Chondrocyte (in vitro differentiated cells): Measurements from ENCODE around the gene TCF4. TPM values are rescaled to one million over a fixed set of nuclear protein-coding genes. Genes with fewer than 3 reads are reported as not detected.

Experiments used
- DNase-seq: peaks from one replicate; pipeline ENCODE4 v3.0.0; 2021; ENCODE audit warnings: mixed read lengths, low spot score
- H3K27ac Mint-ChIP-seq: one replicate; pipeline ENCODE4 v1.8.0; 2021; ENCODE audit warnings: mild to moderate bottlenecking, moderate library complexity, mixed read lengths; ENCODE audit not compliant: unreplicated experiment
- H3K27me3 Mint-ChIP-seq: 2 replicates; pipeline ENCODE4 v1.8.0; 2021; ENCODE audit warnings: low read depth, mixed read lengths
- H3K36me3 Mint-ChIP-seq: 2 replicates; pipeline ENCODE4 v1.8.0; 2021; ENCODE audit warnings: low read depth, mixed read lengths
- H3K4me1 Mint-ChIP-seq: 2 replicates; pipeline ENCODE4 v1.8.0; 2021; ENCODE audit warnings: low read depth, mild to moderate bottlenecking, mixed read lengths
- H3K4me3 Mint-ChIP-seq: one replicate; pipeline ENCODE4 v1.8.0; 2021; ENCODE audit warnings: mild to moderate bottlenecking, moderate library complexity, mixed read lengths; ENCODE audit not compliant: unreplicated experiment
- H3K9me3 Mint-ChIP-seq: 2 replicates; pipeline ENCODE4 v1.8.0; 2021; ENCODE audit warnings: low read depth, mixed read lengths
- microRNA-seq: library from miRNA; unstranded; fragments of <30 nt; microRNA quantifications from one replicate; pipeline ENCODE4 v1.2.0, GENCODE V29; 2020; ENCODE audit warnings: borderline number of aligned reads
- total RNA-seq: library from RNA; stranded (reverse); gene quantifications from 3 replicates; pipeline ENCODE4 v1.2.1, GENCODE V29; 2021
- TF ChIP-seq, protein P1 (sequence below): fragments of 200-600 bp; sonication (generic); IDR thresholded peaks from 2 replicates; pipeline ENCODE4 v1.5.0; 2021; ENCODE audit warnings: antibody characterized with exemption, mild to moderate bottlenecking, moderate library complexity

Gene TCF4
- total RNA-seq, 1 donor from 2014 or later = 36.8 TPM

DNA sequence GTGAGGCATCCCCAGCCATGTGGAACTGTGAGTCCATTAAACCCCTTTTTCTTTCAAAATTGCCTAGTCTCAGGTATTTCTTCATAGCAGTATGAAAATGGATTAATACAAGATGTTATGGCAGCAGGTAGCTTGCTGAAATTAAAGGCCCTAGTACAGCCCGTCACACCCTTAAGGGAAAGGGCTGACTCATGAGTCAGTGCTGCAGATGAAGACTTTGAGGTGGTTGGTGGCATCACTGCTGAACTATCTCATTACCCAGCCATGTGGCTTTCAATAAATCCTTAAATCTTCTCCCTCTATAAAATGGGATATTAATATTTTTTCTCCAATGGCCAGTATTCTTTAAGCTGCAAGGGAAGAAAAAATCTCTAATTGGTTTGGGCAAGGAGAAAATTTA is 402.6 kb downstream of the TCF4 start:
- Mint-ChIP-seq H3K36me3 (no peaks in the 10 kb centered on the region), H3K4me3 (no peak overlapping the region), H3K27ac (no peak overlapping the region), H3K9me3 (no peaks in the 10 kb centered on the region), H3K4me1 (no peaks in the 10 kb centered on the region), H3K27me3 (no peaks in the 10 kb centered on the region)
- no peak for DNase-seq
- TF ChIP-seq, protein P1, sequence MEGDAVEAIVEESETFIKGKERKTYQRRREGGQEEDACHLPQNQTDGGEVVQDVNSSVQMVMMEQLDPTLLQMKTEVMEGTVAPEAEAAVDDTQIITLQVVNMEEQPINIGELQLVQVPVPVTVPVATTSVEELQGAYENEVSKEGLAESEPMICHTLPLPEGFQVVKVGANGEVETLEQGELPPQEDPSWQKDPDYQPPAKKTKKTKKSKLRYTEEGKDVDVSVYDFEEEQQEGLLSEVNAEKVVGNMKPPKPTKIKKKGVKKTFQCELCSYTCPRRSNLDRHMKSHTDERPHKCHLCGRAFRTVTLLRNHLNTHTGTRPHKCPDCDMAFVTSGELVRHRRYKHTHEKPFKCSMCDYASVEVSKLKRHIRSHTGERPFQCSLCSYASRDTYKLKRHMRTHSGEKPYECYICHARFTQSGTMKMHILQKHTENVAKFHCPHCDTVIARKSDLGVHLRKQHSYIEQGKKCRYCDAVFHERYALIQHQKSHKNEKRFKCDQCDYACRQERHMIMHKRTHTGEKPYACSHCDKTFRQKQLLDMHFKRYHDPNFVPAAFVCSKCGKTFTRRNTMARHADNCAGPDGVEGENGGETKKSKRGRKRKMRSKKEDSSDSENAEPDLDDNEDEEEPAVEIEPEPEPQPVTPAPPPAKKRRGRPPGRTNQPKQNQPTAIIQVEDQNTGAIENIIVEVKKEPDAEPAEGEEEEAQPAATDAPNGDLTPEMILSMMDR = no peak

DNA sequence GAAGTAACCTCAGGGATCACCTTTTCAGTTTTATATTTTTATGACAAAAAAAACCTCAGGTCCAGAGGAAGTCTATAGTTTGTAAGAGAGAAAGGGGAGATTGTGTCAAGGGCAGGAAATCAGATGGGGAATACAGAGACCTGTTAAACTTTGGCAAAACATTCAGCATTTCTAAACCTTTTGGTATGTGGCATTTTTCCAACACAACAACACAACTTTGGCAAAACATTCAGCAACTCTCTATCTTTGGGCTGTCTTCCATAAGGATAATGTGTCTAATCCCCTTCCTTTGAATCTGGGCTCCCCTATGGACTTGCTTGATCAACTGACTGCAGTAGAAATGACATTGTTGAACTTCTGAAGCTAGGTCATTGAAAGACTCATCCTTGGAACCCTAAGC is 408.2 kb downstream of the TCF4 start:
- Mint-ChIP-seq H3K4me3 (no peak overlapping the region), H3K9me3 (peaks cover 11% of the 10 kb centered on the region), H3K27ac (no peak overlapping the region), H3K4me1 (no peaks in the 10 kb centered on the region), H3K36me3 (peaks cover 3% of the 10 kb centered on the region), H3K27me3 (no peaks in the 10 kb centered on the region)
- TF ChIP-seq, protein P1 = no peak
- no peak for DNase-seq

DNA sequence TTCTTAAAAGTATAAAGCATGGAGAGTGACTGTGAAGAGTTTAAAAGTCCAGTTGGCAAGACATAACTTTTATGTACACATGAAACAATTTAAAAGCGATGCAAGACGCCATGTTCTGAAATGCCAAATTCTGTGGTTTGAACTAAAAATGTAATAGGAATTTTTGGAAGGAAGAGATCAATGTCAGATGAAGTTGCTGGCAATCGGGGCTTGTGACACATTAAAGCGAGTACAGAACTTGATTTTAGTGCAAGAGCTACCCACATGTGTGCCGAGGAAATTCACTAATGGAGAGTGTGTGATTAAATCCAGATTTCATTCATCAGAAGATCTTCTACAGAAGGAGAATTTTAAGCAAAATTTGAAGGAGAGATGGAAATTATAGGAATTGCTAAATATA is 408.6 kb downstream of the TCF4 start:
- Mint-ChIP-seq H3K27ac (no peak overlapping the region), H3K4me3 (no peak overlapping the region), H3K27me3 (no peaks in the 10 kb centered on the region), H3K4me1 (no peaks in the 10 kb centered on the region), H3K36me3 (peaks cover 3% of the 10 kb centered on the region), H3K9me3 (peaks cover 11% of the 10 kb centered on the region)
- TF ChIP-seq, protein P1 = no peak
- no peak for DNase-seq

DNA sequence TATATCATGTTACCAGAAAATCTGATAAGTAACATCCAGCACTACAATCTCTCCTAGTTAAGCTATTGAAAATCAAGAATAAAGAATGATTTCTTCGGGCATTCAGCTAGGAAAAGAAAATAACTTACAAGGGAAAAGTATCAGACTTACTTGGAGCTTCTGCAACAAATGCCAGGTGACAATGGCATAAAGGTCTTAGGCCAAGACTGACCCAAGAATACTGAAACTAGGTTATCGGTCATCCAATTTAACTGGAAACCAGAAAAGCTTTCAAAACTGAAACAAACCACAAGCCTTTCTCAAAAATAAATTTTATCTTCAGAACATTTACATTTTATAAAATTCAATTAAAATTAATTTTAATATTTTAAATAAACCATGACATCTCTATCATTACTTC is 414.7 kb downstream of the TCF4 start:
- Mint-ChIP-seq H3K9me3 (peaks cover 25% of the 10 kb centered on the region), H3K27me3 (no peaks in the 10 kb centered on the region), H3K27ac (no peak overlapping the region), H3K4me3 (no peak overlapping the region), H3K36me3 (peaks cover 6% of the 10 kb centered on the region), H3K4me1 (no peaks in the 10 kb centered on the region)
- DNase-seq = no peak
- TF ChIP-seq, protein P1 = no peak

Small RNAs within 50 kb of the gene (microRNA-seq; reads per million reads assigned to microRNA genes)
- not detected for gene MIR4529
